SK-N-SH (cell line): ENCODE results near the gene AUTS2. TPM values are rescaled to one million over a fixed set of nuclear protein-coding genes. Genes with fewer than 3 reads are reported as not detected.

Source experiments
- CTCF ChIA-PET: fragments of 300-600, 350-600 bp; formaldehyde crosslinking; extraction: SDS; loops from one replicate; lab custom pipeline; 2021; lab: Yijun Ruan, JAX
- POLR2A ChIA-PET: fragments of 350-600 bp; sonication (Branson Sonifier 250); formaldehyde crosslinking; extraction: SDS; loops from one replicate; lab custom pipeline; 2020; ENCODE audit warnings: antibody characterized with exemption, inconsistent platforms; lab: Yijun Ruan, JAX
- DNase-seq: peaks from one replicate; pipeline ENCODE4 v3.0.0; 2012
- H2AFZ ChIP-seq: fragments of 200-600 bp; sonication (generic); 2 replicates; pipeline ENCODE4 v1.8.1; 2016; ENCODE audit warnings: antibody characterized with exemption, mild to moderate bottlenecking, low read depth
- H3F3A ChIP-seq: fragments of 200-600 bp; sonication (generic); replicated peaks from 2 replicates; pipeline ENCODE3; 2016; ENCODE audit warnings: antibody characterized with exemption, mild to moderate bottlenecking; ENCODE audit not compliant: insufficient read depth
- H3K27ac ChIP-seq, 2 experiments: fragments of 200-500 bp in 1 of 2; fragments of 200-600 bp in 1 of 2; sonication (Bioruptor generic) in 1 of 2; sonication (generic), shearing (Covaris generic) in 1 of 2; 2 replicates each; pipeline versions ENCODE4 v1.5.1 to v1.6.1; 2014 to 2016; ENCODE audit warnings: low read depth in 2 of 2, inconsistent platforms in 1 of 2, low read length in 1 of 2, mild to moderate bottlenecking in 1 of 2, mixed read lengths in 1 of 2
- H3K27me3 ChIP-seq: fragments of 200-600 bp; sonication (generic), shearing (Covaris generic); 2 replicates; pipeline ENCODE4 v1.6.1; 2016; ENCODE audit warnings: mixed run types; ENCODE audit not compliant: insufficient read depth
- H3K36me3 ChIP-seq, 2 experiments: fragments of 200-500 bp in 1 of 2; fragments of 200-600 bp in 1 of 2; sonication (Bioruptor generic) in 1 of 2; sonication (generic) in 1 of 2; replicated peaks in 1 of 2; 2 replicates each; pipeline versions ENCODE3 to v1.5.1; 2014 to 2016; ENCODE audit warnings: low read length in 1 of 2, mild to moderate bottlenecking in 1 of 2; ENCODE audit not compliant: insufficient read depth in 2 of 2, control insufficient read depth in 1 of 2
- H3K4me1 ChIP-seq, 2 experiments: fragments of 200-500 bp in 1 of 2; fragments of 200-600 bp in 1 of 2; sonication (Bioruptor generic) in 1 of 2; sonication (generic), shearing (Covaris generic) in 1 of 2; 2 replicates each; pipeline versions ENCODE4 v1.5.1 to v1.6.1; 2014 to 2016; ENCODE audit warnings: low read depth in 1 of 2, low read length in 1 of 2, mixed run types in 1 of 2; ENCODE audit not compliant: insufficient read depth in 2 of 2, control insufficient read depth in 1 of 2
- H3K4me2 ChIP-seq: fragments of 200-600 bp; sonication (generic), shearing (Covaris generic); 2 replicates; pipeline ENCODE4 v1.6.1; 2017; ENCODE audit warnings: mixed run types
- H3K4me3 ChIP-seq, 2 experiments: fragments of 200-500 bp in 1 of 2; fragments of 200-600 bp in 1 of 2; sonication (Bioruptor generic) in 1 of 2; sonication (generic), shearing (Covaris generic) in 1 of 2; 2 replicates each; pipeline versions ENCODE4 v1.5.1 to v1.8.1; 2014 to 2016; ENCODE audit warnings: low read depth in 2 of 2, inconsistent platforms in 1 of 2, low read length in 1 of 2, mild to moderate bottlenecking in 1 of 2, mixed read lengths in 1 of 2, moderate library complexity in 1 of 2
- H3K79me2 ChIP-seq: fragments of 200-600 bp; sonication (generic); 2 replicates; pipeline ENCODE4 v1.8.1; 2017; ENCODE audit warnings: mild to moderate bottlenecking; ENCODE audit not compliant: insufficient read depth
- H3K9ac ChIP-seq: fragments of 200-600 bp; sonication (generic); 2 replicates; pipeline ENCODE4 v1.6.1; 2017; ENCODE audit warnings: mixed run types
- H3K9me2 ChIP-seq: fragments of 200-600 bp; sonication (generic); 2 replicates; pipeline ENCODE4 v1.6.1; 2017; ENCODE audit warnings: mixed run types
- H3K9me3 ChIP-seq: fragments of 200-600 bp; sonication (generic); 2 replicates; pipeline ENCODE4 v1.6.1; 2017; ENCODE audit warnings: mixed run types, mild to moderate bottlenecking, moderate library complexity
- H4K20me1 ChIP-seq: fragments of 200-600 bp; sonication (generic); 2 replicates; pipeline ENCODE4 v1.6.1; 2017; ENCODE audit warnings: mild to moderate bottlenecking, mixed run types; ENCODE audit not compliant: insufficient read depth
- CHD2 ChIP-seq: fragments of 150-350 bp; IDR thresholded peaks from 2 replicates; pipeline ENCODE4 v1.6.1; 2018; ENCODE audit warnings: low read length; ENCODE audit not compliant: partially characterized antibody
- ELF1 ChIP-seq: IDR thresholded peaks from 2 replicates; pipeline ENCODE4 v1.4.0; 2012
- EP300 ChIP-seq, 2 experiments: IDR thresholded peaks; 2 replicates each; pipeline versions ENCODE4 v1.4.0 to v1.6.1; 2012; ENCODE audit warnings: borderline replicate concordance in 1 of 2, low read depth in 1 of 2, low read length in 1 of 2
- EZH2phosphoT487 ChIP-seq: fragments of 200-600 bp; sonication (generic); IDR thresholded peaks from 2 replicates; pipeline ENCODE4 v1.6.1; 2017; ENCODE audit warnings: low read depth, mixed run types, mild to moderate bottlenecking, antibody characterized with exemption, moderate library complexity, borderline replicate concordance
- FOSL2 ChIP-seq: IDR thresholded peaks from 2 replicates; pipeline ENCODE4 v1.4.0; 2012; ENCODE audit warnings: low read depth, mild to moderate bottlenecking, moderate library complexity, borderline replicate concordance
- FOXM1 ChIP-seq: IDR thresholded peaks from 2 replicates; pipeline ENCODE4 v1.4.0; 2012; ENCODE audit warnings: low read depth, mild to moderate bottlenecking
- GABPA ChIP-seq: IDR thresholded peaks from 2 replicates; pipeline ENCODE4 v1.4.0; 2012; ENCODE audit warnings: low read depth, mild to moderate bottlenecking
- JUND ChIP-seq: IDR thresholded peaks from 2 replicates; pipeline ENCODE4 v1.4.0; 2012
- MEF2A ChIP-seq: IDR thresholded peaks from 2 replicates; pipeline ENCODE4 v1.4.0; 2012; ENCODE audit warnings: low read depth, borderline replicate concordance
- MXI1 ChIP-seq: IDR thresholded peaks from 2 replicates; pipeline ENCODE4 v1.6.1; 2012; ENCODE audit warnings: mild to moderate bottlenecking, low read depth, low read length, improper control_type of control experiment
- NFIC ChIP-seq: IDR thresholded peaks from 2 replicates; pipeline ENCODE4 v1.4.0; 2012; ENCODE audit warnings: borderline replicate concordance
- RCOR1 ChIP-seq: fragments of 150-350 bp; IDR thresholded peaks from 2 replicates; pipeline ENCODE4 v1.6.1; 2017; ENCODE audit warnings: antibody characterized with exemption, low read length
- SIN3A ChIP-seq: IDR thresholded peaks from 2 replicates; pipeline ENCODE4 v1.6.1; 2012; ENCODE audit warnings: low read depth, mild to moderate bottlenecking, low read length, moderate library complexity, borderline replicate concordance
- TAF1 ChIP-seq: IDR thresholded peaks from 2 replicates; pipeline ENCODE4 v1.6.1; 2012; ENCODE audit warnings: low read depth, mild to moderate bottlenecking, low read length, moderate library complexity, borderline replicate concordance
- TCF12 ChIP-seq: IDR thresholded peaks from 2 replicates; pipeline ENCODE4 v1.4.0; 2012
- WGBS: methylation state at CpG from one replicate; pipeline ENCODE4 v1.1.6; 2017; ENCODE audit warnings: low lambda C conversion rate; 5-methylcytosine and 5-hydroxymethylcytosine counted together
- polyA plus RNA-seq, 3 experiments: library from polyadenylated mRNA; depleted of rRNA; stranded (reverse); fragments of >200 nt; gene quantifications; 2 replicates each; pipeline ENCODE4 v1.2.3, GENCODE V29; 2012
- TF ChIP-seq, protein P1 (sequence below): IDR thresholded peaks from 2 replicates; pipeline ENCODE4; 2012
- TF ChIP-seq, protein P2 (sequence below): IDR thresholded peaks from 2 replicates; pipeline ENCODE4 v1.6.1; 2012; ENCODE audit warnings: mild to moderate bottlenecking, low read depth, low read length, moderate library complexity

Gene AUTS2
- polyA plus RNA-seq, 1 of the 3 experiments (the other 2 are of a cell fraction): 15.6 TPM

DNA sequence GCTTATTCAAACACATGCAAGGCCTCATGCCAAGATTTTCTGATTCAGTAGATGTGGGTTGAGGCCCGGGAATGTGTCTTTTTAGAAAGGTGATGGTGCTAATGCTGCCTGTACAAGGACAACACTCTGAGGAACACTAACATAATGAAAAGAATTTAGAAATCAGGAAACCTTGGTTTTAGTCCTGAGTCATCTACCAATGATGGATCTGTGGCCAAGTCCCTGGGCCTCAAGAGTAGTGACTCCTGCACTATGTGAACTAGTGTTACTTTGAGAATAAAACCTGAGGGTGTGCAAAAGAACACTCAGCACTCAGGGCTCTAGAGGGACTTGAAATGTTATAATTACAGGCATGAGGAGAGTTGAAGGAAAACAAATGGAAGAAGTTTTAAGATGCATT, 792.0 kb downstream of the AUTS2 start:
- no peak for DNase-seq
- peaks cover 0 to 2% of the 10 kb centered on the region in 2 experiments for H3K36me3 ChIP-seq
- no peak overlapping the region for H2AFZ ChIP-seq
- TF ChIP-seq MXI1: no peak
- TF ChIP-seq EZH2phosphoT487: no peak
- TF ChIP-seq JUND: no peak
- TF ChIP-seq FOSL2: peak; percentile 30; the same call in 1 of the 2 replicates
- TF ChIP-seq, protein P1, sequence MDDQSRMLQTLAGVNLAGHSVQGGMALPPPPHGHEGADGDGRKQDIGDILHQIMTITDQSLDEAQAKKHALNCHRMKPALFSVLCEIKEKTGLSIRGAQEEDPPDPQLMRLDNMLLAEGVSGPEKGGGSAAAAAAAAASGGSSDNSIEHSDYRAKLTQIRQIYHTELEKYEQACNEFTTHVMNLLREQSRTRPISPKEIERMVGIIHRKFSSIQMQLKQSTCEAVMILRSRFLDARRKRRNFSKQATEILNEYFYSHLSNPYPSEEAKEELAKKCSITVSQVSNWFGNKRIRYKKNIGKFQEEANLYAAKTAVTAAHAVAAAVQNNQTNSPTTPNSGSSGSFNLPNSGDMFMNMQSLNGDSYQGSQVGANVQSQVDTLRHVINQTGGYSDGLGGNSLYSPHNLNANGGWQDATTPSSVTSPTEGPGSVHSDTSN: peak; percentile 20; the same call in 1 of the 2 replicates
- TF ChIP-seq RCOR1: no peak
- no peak for TF ChIP-seq FOXM1
- no peak for TF ChIP-seq GABPA
- no peak for TF ChIP-seq SIN3A
- no peak for TF ChIP-seq CHD2
- no peak for TF ChIP-seq TCF12
- TF ChIP-seq TAF1: no peak
- TF ChIP-seq ELF1: no peak
- TF ChIP-seq MEF2A: no peak
- H3K4me3 ChIP-seq: no peak overlapping the region
- H3K9me2 ChIP-seq: no peaks in the 10 kb centered on the region
- peak overlapping the region in 1 of 2 experiments; percentile 9; a peak in 2 of 4 replicates for H3K27ac ChIP-seq
- peaks cover 11% of the 10 kb centered on the region for H3F3A ChIP-seq
- H4K20me1 ChIP-seq: no peaks in the 10 kb centered on the region
- no peak overlapping the region; the same call in 1 of the 2 replicates for H3K4me2 ChIP-seq
- H3K9me3 ChIP-seq: no peaks in the 10 kb centered on the region
- H3K27me3 ChIP-seq: no peaks in the 10 kb centered on the region
- H3K79me2 ChIP-seq: no peaks in the 10 kb centered on the region
- ChIA-PET CTCF (no interaction called here), POLR2A (no interaction called here)
- no peak overlapping the region for H3K9ac ChIP-seq
- peaks cover 11 to 24% of the 10 kb centered on the region in 2 experiments; a peak in 3 of 4 replicates for H3K4me1 ChIP-seq
- WGBS: 77% methylated on average over 1 of the region's 1 CpG

DNA sequence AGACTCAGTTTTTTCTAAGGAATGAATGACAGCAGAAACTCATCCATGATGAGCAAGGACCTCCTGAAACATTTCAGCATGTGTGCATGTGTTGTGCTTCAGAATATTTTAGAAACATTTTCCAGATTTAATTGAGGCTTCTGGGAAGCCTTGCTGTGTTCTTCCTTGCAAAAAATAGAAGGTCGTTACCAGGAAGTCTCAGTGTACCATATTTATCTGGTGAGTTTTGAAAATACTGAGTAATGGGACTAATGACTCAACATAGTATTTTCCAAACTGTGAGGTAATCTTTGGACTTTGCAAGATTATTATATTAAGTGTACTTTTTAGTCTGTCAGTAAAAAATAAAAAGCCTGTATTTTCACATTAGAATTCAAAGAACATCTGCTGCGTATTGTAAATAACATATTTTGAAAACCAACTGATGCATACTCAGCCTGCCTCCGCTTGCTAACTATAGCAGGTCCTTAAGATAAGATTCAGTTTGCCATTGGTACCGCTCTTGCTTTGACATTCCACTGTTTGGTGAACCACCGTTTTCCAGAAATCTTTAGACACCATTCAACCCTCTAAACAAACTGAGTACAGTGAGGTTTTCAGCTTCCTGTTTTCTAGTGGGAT, 794.1 kb downstream of the AUTS2 start:
- H3F3A ChIP-seq: peaks cover 11% of the 10 kb centered on the region
- H4K20me1 ChIP-seq: no peaks in the 10 kb centered on the region
- peak overlapping the region in 1 of 2 experiments; percentile 75; a peak in 3 of 4 replicates for H3K27ac ChIP-seq
- CTCF ChIA-PET: interaction anchor here (0.7 to 1.4 kb wide), 4 partner anchors 13 to 294 kb away, joined by 3 to 4 read pairs (median 3); no protein-coding TSS in a partner anchor
- TF ChIP-seq, protein P2, sequence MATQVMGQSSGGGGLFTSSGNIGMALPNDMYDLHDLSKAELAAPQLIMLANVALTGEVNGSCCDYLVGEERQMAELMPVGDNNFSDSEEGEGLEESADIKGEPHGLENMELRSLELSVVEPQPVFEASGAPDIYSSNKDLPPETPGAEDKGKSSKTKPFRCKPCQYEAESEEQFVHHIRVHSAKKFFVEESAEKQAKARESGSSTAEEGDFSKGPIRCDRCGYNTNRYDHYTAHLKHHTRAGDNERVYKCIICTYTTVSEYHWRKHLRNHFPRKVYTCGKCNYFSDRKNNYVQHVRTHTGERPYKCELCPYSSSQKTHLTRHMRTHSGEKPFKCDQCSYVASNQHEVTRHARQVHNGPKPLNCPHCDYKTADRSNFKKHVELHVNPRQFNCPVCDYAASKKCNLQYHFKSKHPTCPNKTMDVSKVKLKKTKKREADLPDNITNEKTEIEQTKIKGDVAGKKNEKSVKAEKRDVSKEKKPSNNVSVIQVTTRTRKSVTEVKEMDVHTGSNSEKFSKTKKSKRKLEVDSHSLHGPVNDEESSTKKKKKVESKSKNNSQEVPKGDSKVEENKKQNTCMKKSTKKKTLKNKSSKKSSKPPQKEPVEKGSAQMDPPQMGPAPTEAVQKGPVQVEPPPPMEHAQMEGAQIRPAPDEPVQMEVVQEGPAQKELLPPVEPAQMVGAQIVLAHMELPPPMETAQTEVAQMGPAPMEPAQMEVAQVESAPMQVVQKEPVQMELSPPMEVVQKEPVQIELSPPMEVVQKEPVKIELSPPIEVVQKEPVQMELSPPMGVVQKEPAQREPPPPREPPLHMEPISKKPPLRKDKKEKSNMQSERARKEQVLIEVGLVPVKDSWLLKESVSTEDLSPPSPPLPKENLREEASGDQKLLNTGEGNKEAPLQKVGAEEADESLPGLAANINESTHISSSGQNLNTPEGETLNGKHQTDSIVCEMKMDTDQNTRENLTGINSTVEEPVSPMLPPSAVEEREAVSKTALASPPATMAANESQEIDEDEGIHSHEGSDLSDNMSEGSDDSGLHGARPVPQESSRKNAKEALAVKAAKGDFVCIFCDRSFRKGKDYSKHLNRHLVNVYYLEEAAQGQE: no peak
- peak; percentile 47; the same call in 1 of the 2 replicates for TF ChIP-seq TCF12
- TF ChIP-seq EP300 (IDR thresholded peaks at IDR 0.05; ENCODE audit: borderline replicate concordance in 1 of 2, low read depth in 1 of 2, low read length in 1 of 2): peak in 1 of 2 experiments; percentile 55; a peak in 1 of 4 replicates
- TF ChIP-seq MEF2A: 0 out of 2 replicates have a peak, but pooled peaks have one; percentile 33
- no peak for TF ChIP-seq CHD2
- TF ChIP-seq NFIC: peak; percentile 53; the same call in 1 of the 2 replicates
- peak; percentile 41; the same call in 1 of the 2 replicates for TF ChIP-seq JUND
- TF ChIP-seq FOSL2: peak; percentile 72
- no peaks in the 10 kb centered on the region for H3K79me2 ChIP-seq
- peak overlapping the region; percentile 1; the same call in 1 of the 2 replicates for H3K4me2 ChIP-seq
- H3K36me3 ChIP-seq: peaks cover 0 to 2% of the 10 kb centered on the region in 2 experiments
- 72% methylated on average over 5 of the region's 5 CpGs for WGBS
- no peak overlapping the region for H3K9ac ChIP-seq
- POLR2A ChIA-PET: no interaction called here
- peaks cover 11 to 21% of the 10 kb centered on the region in 2 experiments; a peak in 3 of 4 replicates for H3K4me1 ChIP-seq
- H3K4me3 ChIP-seq: no peak overlapping the region
- no peak for DNase-seq
- no peak overlapping the region for H2AFZ ChIP-seq
- no peaks in the 10 kb centered on the region for H3K9me3 ChIP-seq
- H3K27me3 ChIP-seq: no peaks in the 10 kb centered on the region
- H3K9me2 ChIP-seq: no peaks in the 10 kb centered on the region
